GM20000 (cell line): ENCODE measurements around the gene ZNF28.
"Not testable (repeated sequence)": the region's sequence is repeated elsewhere in the genome, so short reads cannot be mapped to it uniquely, and the experiment has no call there.

Experiments used
- DNase-seq: peaks from one replicate; pipeline ENCODE4 v3.0.0; 2012; ENCODE audit warnings: low spot score
- CTCF ChIP-seq: IDR thresholded peaks from 2 replicates; pipeline ENCODE4 v1.5.1; 2012; ENCODE audit warnings: mild to moderate bottlenecking, control low read depth; ENCODE audit errors: extremely low read depth, missing control alignments

The ZNF28 gene

GRCh38 chr19:52809801-52810200 is 11.6 kb downstream of the ZNF28 start:
- DNase-seq: peak; percentile 16
- TF ChIP-seq CTCF: no peak

- not testable (repeated sequence) for DNase-seq
Measured at GRCh38 chr19:52799950-52800640, 21.3 kb downstream of the ZNF28 start.

GRCh38 chr19:52789440-52789839 is 32.0 kb downstream of the ZNF28 start:
- no peak for TF ChIP-seq CTCF
- DNase-seq: no peak

- DNase-seq: peak; percentile 82
Measured at GRCh38 chr19:52786464-52787354, 34.7 kb downstream of the ZNF28 start, which contains the start of gene ZNF600. TSS of gene ZNF600 (minus strand) at chr19:52786791. CDS start at chr19:52778888, 7,903 bp downstream.

- no peak for TF ChIP-seq CTCF
- DNase-seq: peak; percentile 14
Measured at GRCh38 chr19:52786078-52786463, 35.4 kb downstream of the ZNF28 start.

GRCh38 chr19:52785506-52785905 is 35.9 kb downstream of the ZNF28 start:
- TF ChIP-seq CTCF: no peak
- no peak for DNase-seq

- not testable (repeated sequence) for DNase-seq
Measured at GRCh38 chr19:52782864-52783263, 38.6 kb downstream of the ZNF28 start.

- no peak for TF ChIP-seq CTCF
- peak; percentile 10 for DNase-seq
Measured at GRCh38 chr19:52778811-52779210, 42.6 kb downstream of the ZNF28 start.

- DNase-seq: not testable (repeated sequence)
Measured at GRCh38 chr19:52756447-52756846, 65.0 kb downstream of the ZNF28 start.
